GM12864 (cell line): Measurements from ENCODE around the gene QSOX1.

ENCODE experiments used
- DNase-seq: peaks from one replicate; pipeline ENCODE4 v3.0.0-alpha.2; 2011; ENCODE audit warnings: low read depth
- H3K4me3 ChIP-seq: 2 replicates; pipeline ENCODE4 v1.5.1; 2011; ENCODE audit warnings: mild to moderate bottlenecking, low read depth, low read length, control low read depth
- TF ChIP-seq, protein P1 (sequence below): IDR thresholded peaks from 2 replicates; pipeline ENCODE4 v1.5.1; 2011; ENCODE audit warnings: low read depth, mild to moderate bottlenecking, moderate library complexity, low read length, control low read depth, inconsistent platforms; ENCODE audit errors: missing control alignments

QSOX1 gene

DNA sequence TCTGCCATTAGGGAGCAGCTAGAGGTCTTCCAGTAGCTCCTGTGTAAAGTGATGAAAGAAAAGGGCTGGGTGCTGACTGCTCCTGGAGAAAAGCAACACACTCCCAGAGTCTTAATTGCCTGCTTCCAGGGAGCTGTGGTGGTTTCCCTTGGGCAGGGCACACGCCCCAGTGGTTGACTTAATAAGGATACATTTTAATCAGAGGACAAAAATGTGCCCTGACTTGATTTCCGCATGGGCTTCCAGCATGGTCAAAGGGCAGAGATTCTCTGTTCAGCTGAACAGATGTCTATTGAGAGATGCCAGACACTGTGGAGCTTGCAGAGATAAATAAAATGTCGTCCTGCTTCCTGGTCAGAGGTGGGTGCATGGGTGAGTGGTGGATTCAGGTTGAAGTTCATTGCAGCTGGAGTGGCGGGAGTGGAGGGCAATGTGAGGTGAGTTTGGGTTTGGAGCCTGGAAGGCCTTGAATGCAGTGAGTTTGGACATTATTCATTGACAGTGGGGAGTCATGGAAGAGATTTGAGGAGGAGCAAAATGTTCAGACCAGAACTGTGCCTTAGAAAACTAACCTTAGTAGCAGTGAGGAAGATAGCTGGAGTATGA is 16.0 kb downstream of the QSOX1 start:
- no peak overlapping the region for H3K4me3 ChIP-seq
- TF ChIP-seq, protein P1, sequence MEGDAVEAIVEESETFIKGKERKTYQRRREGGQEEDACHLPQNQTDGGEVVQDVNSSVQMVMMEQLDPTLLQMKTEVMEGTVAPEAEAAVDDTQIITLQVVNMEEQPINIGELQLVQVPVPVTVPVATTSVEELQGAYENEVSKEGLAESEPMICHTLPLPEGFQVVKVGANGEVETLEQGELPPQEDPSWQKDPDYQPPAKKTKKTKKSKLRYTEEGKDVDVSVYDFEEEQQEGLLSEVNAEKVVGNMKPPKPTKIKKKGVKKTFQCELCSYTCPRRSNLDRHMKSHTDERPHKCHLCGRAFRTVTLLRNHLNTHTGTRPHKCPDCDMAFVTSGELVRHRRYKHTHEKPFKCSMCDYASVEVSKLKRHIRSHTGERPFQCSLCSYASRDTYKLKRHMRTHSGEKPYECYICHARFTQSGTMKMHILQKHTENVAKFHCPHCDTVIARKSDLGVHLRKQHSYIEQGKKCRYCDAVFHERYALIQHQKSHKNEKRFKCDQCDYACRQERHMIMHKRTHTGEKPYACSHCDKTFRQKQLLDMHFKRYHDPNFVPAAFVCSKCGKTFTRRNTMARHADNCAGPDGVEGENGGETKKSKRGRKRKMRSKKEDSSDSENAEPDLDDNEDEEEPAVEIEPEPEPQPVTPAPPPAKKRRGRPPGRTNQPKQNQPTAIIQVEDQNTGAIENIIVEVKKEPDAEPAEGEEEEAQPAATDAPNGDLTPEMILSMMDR: no peak
- no peak for DNase-seq

DNA sequence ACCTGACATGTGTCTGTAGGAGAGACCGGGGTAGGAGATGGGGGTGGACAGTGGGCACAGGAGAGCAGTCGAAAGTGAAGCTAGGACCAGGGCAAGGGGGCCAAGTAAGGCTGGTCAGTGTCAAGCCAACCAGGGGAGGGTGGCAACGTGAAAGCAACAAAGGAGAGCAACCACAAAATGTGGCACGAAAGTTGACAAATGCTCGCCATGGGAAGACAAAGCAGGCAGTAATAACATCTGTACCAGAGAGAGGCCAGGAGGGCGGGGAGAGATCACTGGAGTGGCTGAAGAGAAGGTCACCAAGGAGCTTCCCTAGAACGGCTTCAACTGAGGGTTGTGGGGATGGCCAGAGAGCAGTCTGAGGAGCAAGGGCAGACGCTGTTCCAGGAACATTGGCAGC is 17.0 kb downstream of the QSOX1 start:
- TF ChIP-seq, protein P1: no peak
- no peak for DNase-seq
- H3K4me3 ChIP-seq: no peak overlapping the region

DNA sequence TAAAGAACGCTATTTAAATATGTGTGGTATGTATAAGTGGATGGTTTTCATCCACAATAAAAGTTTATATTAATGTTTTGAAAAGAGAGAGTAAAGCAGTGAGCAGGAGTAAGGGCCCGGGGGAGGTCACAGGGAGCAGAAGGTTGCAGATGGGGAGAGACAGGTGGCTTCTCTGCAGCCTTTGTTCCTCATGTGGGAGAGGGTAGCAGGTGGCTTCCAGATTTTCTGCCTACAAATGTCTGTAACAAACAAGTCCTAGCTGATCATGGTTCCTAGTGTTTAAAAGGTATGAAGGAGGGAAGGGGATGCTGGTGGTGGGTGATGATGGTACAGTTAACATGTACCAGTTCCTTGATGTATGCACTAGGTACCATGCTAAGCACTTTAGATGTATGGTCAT is 18.8 kb downstream of the QSOX1 start:
- TF ChIP-seq, protein P1: no peak
- DNase-seq: no peak
- H3K4me3 ChIP-seq: no peak overlapping the region

DNA sequence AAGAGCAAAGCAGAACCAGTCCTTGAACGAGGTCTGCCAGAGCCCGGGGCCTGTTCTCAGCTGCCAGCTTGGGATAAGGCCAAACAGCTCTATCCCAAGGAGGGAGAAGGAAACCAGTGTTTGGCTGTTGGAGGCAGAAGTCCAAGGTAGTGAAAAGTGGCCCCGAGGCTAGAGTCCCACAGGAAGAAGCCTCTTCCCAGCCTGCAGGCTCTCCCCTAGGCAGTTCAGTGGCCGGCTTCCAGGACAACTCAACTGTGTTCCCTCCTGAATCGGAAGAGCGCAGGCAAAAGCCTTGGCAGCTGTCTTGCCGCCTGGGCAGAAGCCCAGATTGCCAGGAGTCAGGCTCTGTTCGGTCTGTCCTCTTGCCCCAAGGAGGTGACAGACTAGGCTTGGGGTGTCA is 19.3 kb downstream of the QSOX1 start:
- no peak for DNase-seq

DNA sequence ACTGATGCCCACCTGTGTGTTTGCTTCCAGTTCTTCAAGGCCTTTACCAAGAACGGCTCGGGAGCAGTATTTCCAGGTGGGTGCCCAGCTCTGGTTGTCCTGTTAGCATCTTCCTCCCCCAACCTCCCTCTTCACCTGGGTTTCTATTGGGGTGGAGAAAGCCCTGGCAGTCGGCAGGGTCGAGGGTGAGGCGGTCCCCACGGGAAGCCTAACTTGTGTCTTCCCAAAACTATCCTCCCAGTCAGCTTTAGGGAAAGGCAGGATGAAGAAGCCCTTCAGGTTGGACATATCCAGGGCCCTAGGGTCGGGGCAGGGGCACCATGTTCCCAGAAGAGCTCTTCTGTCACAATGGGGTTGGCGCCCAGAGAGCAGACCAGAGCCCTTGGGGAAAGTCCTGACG is 20.6 kb downstream of the QSOX1 start:
- TF ChIP-seq, protein P1: no peak
- no peak for DNase-seq
- H3K4me3 ChIP-seq: no peak overlapping the region

More for the DNA sequence above, 19.3 kb downstream of the QSOX1 start:
- no peak overlapping the region for H3K4me3 ChIP-seq
- TF ChIP-seq, protein P1: no peak

DNA sequence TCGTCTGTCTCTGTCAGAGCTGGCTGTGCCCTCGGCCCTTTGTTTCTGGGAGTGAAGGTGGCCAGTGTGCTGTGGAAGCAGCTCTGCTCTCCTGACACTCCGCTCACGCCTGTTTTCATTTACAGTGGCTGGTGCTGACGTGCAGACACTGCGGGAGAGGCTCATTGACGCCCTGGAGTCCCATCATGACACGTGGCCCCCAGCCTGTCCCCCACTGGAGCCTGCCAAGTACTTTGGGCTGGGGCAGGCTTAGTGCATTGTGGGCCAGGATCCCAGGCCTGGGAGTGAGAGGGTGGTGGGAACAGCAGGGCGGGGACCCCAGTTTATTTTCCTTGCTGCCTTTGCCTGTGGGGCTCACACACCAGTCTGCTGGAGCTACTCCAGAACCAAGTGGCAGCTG is 21.1 kb downstream of the QSOX1 start:
- TF ChIP-seq, protein P1: no peak
- DNase-seq: no peak
- no peak overlapping the region for H3K4me3 ChIP-seq

DNA sequence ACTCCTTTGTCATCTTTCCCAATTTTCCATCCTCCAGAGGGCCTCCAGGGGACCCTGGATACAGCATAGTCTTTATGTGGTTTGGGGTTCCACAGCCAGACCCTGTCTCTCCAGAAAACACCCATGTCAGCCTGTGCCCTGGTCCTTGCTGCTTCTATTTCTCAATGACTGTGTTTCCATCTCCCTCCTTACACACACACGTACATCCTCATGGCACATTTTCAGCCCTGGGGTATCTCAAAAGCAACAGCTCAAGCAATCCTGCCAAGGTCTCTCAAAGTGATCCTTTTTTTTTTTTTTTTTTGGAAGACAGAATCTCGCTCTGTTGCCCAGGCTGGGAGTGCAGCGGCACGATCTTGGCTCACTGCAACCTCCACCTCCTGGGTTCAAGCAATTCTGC is 22.3 kb downstream of the QSOX1 start:
- TF ChIP-seq, protein P1: no peak
- H3K4me3 ChIP-seq: no peak overlapping the region
- DNase-seq: no peak
